ENCODE results near the gene TIMP2.

TIMP2 gene

GRCh38 chr17:78937561-78937960, 12.4 kb upstream of the TIMP2 start:
- no peak overlapping the region for H3K4me3 ChIP-seq (replicated peaks; ENCODE audit: low read depth, low read length)
- no peak for TF ChIP-seq CTCF (IDR thresholded peaks at IDR 0.05; ENCODE audit: low read length, missing control alignments)
- DNase-seq (ENCODE audit: low read depth) = no peak

- H3K4me3 ChIP-seq (replicated peaks; ENCODE audit: low read depth, low read length) = no peak overlapping the region
- no peak for TF ChIP-seq CTCF (IDR thresholded peaks at IDR 0.05; ENCODE audit: low read length, missing control alignments)
- DNase-seq (ENCODE audit: low read depth) = peak; percentile 98
Observed at GRCh38 chr17:78935419-78936323, 10.5 kb upstream of the TIMP2 start.

GRCh38 chr17:78934681-78935418, 9.7 kb upstream of the TIMP2 start:
- no peak for DNase-seq (ENCODE audit: low read depth)
- H3K4me3 ChIP-seq (replicated peaks; ENCODE audit: low read depth, low read length) = peak overlapping the region; percentile 33
- no peak for TF ChIP-seq CTCF (IDR thresholded peaks at IDR 0.05; ENCODE audit: low read length, missing control alignments)

GRCh38 chr17:78933959-78934568, 8.9 kb upstream of the TIMP2 start:
- TF ChIP-seq CTCF (IDR thresholded peaks at IDR 0.05; ENCODE audit: low read length, missing control alignments) = no peak
- peak overlapping the region; percentile 43 for H3K4me3 ChIP-seq (replicated peaks; ENCODE audit: low read depth, low read length)

GRCh38 chr17:78933025-78933958, 8.1 kb upstream of the TIMP2 start:
- H3K4me3 ChIP-seq (replicated peaks; ENCODE audit: low read depth, low read length) = peak overlapping the region; percentile 43
- peak; percentile 97 for DNase-seq (ENCODE audit: low read depth)
- no peak for TF ChIP-seq CTCF (IDR thresholded peaks at IDR 0.05; ENCODE audit: low read length, missing control alignments)

More at GRCh38 chr17:78933959-78934568, 8.9 kb upstream of the TIMP2 start:
- DNase-seq (ENCODE audit: low read depth) = peak; percentile 99

All from fibroblast of pulmonary artery (primary cell).